SU-DHL-6 (cell line): ENCODE data around the gene NSDHL.

Source experiments
- H2AFZ ChIP-seq: fragments of 200-600 bp; sonication (generic); 2 replicates; pipeline ENCODE4 v1.6.1; 2014; ENCODE audit warnings: low read depth, mild to moderate bottlenecking, moderate library complexity, mixed read lengths, antibody characterized with exemption, low read length; ENCODE audit not compliant: severe bottlenecking
- H3F3A ChIP-seq: fragments of 200-600 bp; shearing (Covaris generic); 2 replicates; pipeline ENCODE4 v1.6.0; 2016; ENCODE audit warnings: antibody characterized with exemption, mild to moderate bottlenecking; ENCODE audit not compliant: insufficient read depth
- H3K27ac ChIP-seq: fragments of 200-600 bp; sonication (generic); 2 replicates; pipeline ENCODE4 v1.5.1; 2016; ENCODE audit warnings: low read depth, mild to moderate bottlenecking, low read length, moderate library complexity, mixed read lengths
- H3K27me3 ChIP-seq: fragments of 200-600 bp; sonication (generic), shearing (Covaris generic); 2 replicates; pipeline ENCODE4 v1.6.0; 2014; ENCODE audit warnings: mild to moderate bottlenecking, low read length
- H3K36me3 ChIP-seq: fragments of 200-600 bp; sonication (generic); 2 replicates; pipeline ENCODE4 v1.6.1; 2014; ENCODE audit warnings: mild to moderate bottlenecking, low read length, mixed read lengths
- H3K4me2 ChIP-seq: fragments of 300-600, 200-600 bp; shearing (Covaris generic), sonication (generic); 2 replicates; pipeline ENCODE4 v1.6.0; 2014; ENCODE audit warnings: low read length, low read depth, mild to moderate bottlenecking; ENCODE audit not compliant: poor library complexity, severe bottlenecking
- H3K4me3 ChIP-seq: fragments of 200-600 bp; sonication (generic); 2 replicates; pipeline ENCODE4 v1.5.1; 2014; ENCODE audit warnings: antibody characterized with exemption, low read length, mild to moderate bottlenecking, mixed read lengths; ENCODE audit not compliant: insufficient read depth, poor library complexity, severe bottlenecking
- H3K79me2 ChIP-seq: fragments of 200-600 bp; sonication (generic); 2 replicates; pipeline ENCODE4 v1.6.1; 2014; ENCODE audit warnings: mild to moderate bottlenecking, low read length, moderate library complexity; ENCODE audit not compliant: insufficient read depth
- H3K9ac ChIP-seq: fragments of 200-600 bp; sonication (generic); 2 replicates; pipeline ENCODE4 v1.7.0; 2014; ENCODE audit warnings: mild to moderate bottlenecking, low read length
- H3K9me2 ChIP-seq: fragments of 200-600 bp; sonication (generic); replicated peaks from 2 replicates; pipeline ENCODE4 v1.6.1; 2014; ENCODE audit warnings: low read length; ENCODE audit not compliant: insufficient read depth
- H3K9me3 ChIP-seq: fragments of 200-600 bp; sonication (generic); 2 replicates; pipeline ENCODE4 v1.6.1; 2014; ENCODE audit warnings: low read length, mixed read lengths; ENCODE audit not compliant: insufficient read depth
- H4K20me1 ChIP-seq: fragments of 200-600 bp; sonication (generic); 2 replicates; pipeline ENCODE4 v1.6.1; 2014; ENCODE audit warnings: low read depth, mild to moderate bottlenecking, antibody characterized with exemption, low read length, moderate library complexity, mixed read lengths
- CTCF ChIP-seq: fragments of 200-600 bp; sonication (generic); IDR thresholded peaks from one replicate; pipeline ENCODE4 v1.5.1; 2017; ENCODE audit warnings: antibody characterized with exemption, mild to moderate bottlenecking, low read length, moderate library complexity; ENCODE audit not compliant: insufficient read depth, poor library complexity, severe bottlenecking
- EZH2phosphoT487 ChIP-seq: fragments of 200-600 bp; sonication (generic), shearing (Covaris generic); conservative IDR thresholded peaks from 2 replicates; pipeline ENCODE4 v1.6.1; 2018; ENCODE audit warnings: mild to moderate bottlenecking, antibody characterized with exemption, low read length, moderate library complexity, mixed read lengths

The NSDHL gene

GRCh38 chrX:152819732-152820131, 11.1 kb upstream of the NSDHL start:
- Histone ChIP-seq H3K4me3 (no peak overlapping the region), H3K79me2 (no peaks in the 10 kb centered on the region), H3F3A (no peaks in the 10 kb centered on the region)

DNA sequence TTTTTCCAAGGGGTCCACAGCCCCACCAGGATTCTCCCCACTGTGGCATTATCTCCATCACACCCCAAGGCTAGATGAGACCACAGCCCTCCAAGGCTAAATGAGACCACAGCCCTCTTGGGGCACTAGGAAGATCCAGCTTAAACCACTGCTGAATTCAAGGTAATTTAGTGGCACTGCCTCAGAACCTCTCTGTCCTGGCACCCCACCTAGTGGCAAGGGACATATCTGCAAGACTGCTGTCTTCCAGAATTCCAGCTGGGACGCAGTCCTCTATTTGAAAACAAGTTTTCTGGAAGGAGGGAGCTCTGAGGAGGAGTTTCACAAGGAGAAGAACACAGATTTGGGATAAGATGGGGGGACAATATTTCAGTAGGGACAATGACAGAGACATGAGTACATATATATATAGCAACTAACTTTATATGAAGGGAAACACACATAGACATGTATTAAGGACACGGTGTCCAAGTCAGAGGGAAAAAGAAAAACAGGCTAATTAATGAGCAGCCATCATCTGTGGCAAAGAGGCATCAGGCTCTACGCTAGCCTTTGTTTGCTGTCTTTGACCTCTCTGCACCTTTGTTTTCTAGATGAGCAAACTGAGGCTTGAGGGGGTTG, 9.6 kb upstream of the NSDHL start:
- Histone ChIP-seq H3K9ac (no peak overlapping the region), H3K9me2 (no peaks in the 10 kb centered on the region), H3K36me3 (no peaks in the 10 kb centered on the region), H3K9me3 (no peaks in the 10 kb centered on the region), H3K27me3 (no peaks in the 10 kb centered on the region), H3K79me2 (no peaks in the 10 kb centered on the region), H3K27ac (no peak overlapping the region), H3K4me3 (no peak overlapping the region), H2AFZ (no peak overlapping the region), H4K20me1 (no peaks in the 10 kb centered on the region), H3F3A (no peaks in the 10 kb centered on the region), H3K4me2 (no peak overlapping the region)
- TF ChIP-seq EZH2phosphoT487 (no peak), CTCF (peak; percentile 40)

More at GRCh38 chrX:152819732-152820131, 11.1 kb upstream of the NSDHL start:
- TF ChIP-seq EZH2phosphoT487 (no peak), CTCF (no peak)
- H3K9me3 ChIP-seq: no peaks in the 10 kb centered on the region
- H3K27me3 ChIP-seq: no peaks in the 10 kb centered on the region
- H3K4me2 ChIP-seq: no peak overlapping the region
- no peak overlapping the region for H3K27ac ChIP-seq
- no peaks in the 10 kb centered on the region for H4K20me1 ChIP-seq
- no peaks in the 10 kb centered on the region for H3K36me3 ChIP-seq
- no peaks in the 10 kb centered on the region for H3K9me2 ChIP-seq
- no peak overlapping the region for H3K9ac ChIP-seq
- no peak overlapping the region for H2AFZ ChIP-seq

GRCh38 chrX:152822383-152823086, 8.3 kb upstream of the NSDHL start:
- Histone ChIP-seq H3K36me3 (no peaks in the 10 kb centered on the region), H3K27me3 (no peaks in the 10 kb centered on the region), H4K20me1 (no peaks in the 10 kb centered on the region), H3K79me2 (no peaks in the 10 kb centered on the region), H3K9me3 (no peaks in the 10 kb centered on the region), H3K4me2 (no peak overlapping the region), H3K9ac (no peak overlapping the region), H3K4me3 (no peak overlapping the region), H3F3A (no peaks in the 10 kb centered on the region), H3K9me2 (no peaks in the 10 kb centered on the region), H3K27ac (no peak overlapping the region), H2AFZ (no peak overlapping the region)
- TF ChIP-seq CTCF (no peak), EZH2phosphoT487 (no peak)
